GM20000 (cell line): ENCODE measurements around the gene ANTKMT.

Experiments used
- DNase-seq: peaks from one replicate; pipeline ENCODE4 v3.0.0; 2012; ENCODE audit warnings: low spot score
- CTCF ChIP-seq: IDR thresholded peaks from 2 replicates; pipeline ENCODE4 v1.5.1; 2012; ENCODE audit warnings: mild to moderate bottlenecking, control low read depth; ENCODE audit errors: extremely low read depth, missing control alignments

ANTKMT gene

GRCh38 chr16:720990-721764 lies at the start of gene ANTKMT:
TSS of gene ANTKMT (plus strand) at chr16:721146. CDS start at chr16:721275, 129 bp downstream.
- no peak for TF ChIP-seq CTCF
- DNase-seq = peak; percentile 97

GRCh38 chr16:671353-672131 lies 49.4 kb upstream of the ANTKMT start:
- no peak for TF ChIP-seq CTCF
- no peak for DNase-seq

GRCh38 chr16:672371-672770 lies 48.6 kb upstream of the ANTKMT start:
- DNase-seq = no peak
- TF ChIP-seq CTCF = no peak

- DNase-seq = no peak
- TF ChIP-seq CTCF = no peak
Observed at GRCh38 chr16:672851-673250, 48.1 kb upstream of the ANTKMT start.

- no peak for DNase-seq
- no peak for TF ChIP-seq CTCF
Observed at GRCh38 chr16:673399-673991, 47.5 kb upstream of the ANTKMT start.

- TF ChIP-seq CTCF = no peak
- no peak for DNase-seq
Observed at GRCh38 chr16:674214-674881, 46.6 kb upstream of the ANTKMT start.
